HFF-Myc (cell line): ENCODE data around the gene MRPL11.

Experiments used
- DNase-seq: peaks from one replicate; pipeline ENCODE4 v3.0.0-alpha.2; 2011; ENCODE audit warnings: low read depth; ENCODE audit errors: extremely low read depth
- H3K4me3 ChIP-seq: replicated peaks from 2 replicates; pipeline ENCODE4 v1.5.1; 2011; ENCODE audit warnings: low read depth, mild to moderate bottlenecking, control low read depth, low read length
- TF ChIP-seq, protein P1 (sequence below): IDR thresholded peaks from 2 replicates; pipeline ENCODE4 v1.5.1; 2012; ENCODE audit warnings: mild to moderate bottlenecking, low read depth, low read length, control low read depth; ENCODE audit errors: missing control alignments

The MRPL11 gene

DNA sequence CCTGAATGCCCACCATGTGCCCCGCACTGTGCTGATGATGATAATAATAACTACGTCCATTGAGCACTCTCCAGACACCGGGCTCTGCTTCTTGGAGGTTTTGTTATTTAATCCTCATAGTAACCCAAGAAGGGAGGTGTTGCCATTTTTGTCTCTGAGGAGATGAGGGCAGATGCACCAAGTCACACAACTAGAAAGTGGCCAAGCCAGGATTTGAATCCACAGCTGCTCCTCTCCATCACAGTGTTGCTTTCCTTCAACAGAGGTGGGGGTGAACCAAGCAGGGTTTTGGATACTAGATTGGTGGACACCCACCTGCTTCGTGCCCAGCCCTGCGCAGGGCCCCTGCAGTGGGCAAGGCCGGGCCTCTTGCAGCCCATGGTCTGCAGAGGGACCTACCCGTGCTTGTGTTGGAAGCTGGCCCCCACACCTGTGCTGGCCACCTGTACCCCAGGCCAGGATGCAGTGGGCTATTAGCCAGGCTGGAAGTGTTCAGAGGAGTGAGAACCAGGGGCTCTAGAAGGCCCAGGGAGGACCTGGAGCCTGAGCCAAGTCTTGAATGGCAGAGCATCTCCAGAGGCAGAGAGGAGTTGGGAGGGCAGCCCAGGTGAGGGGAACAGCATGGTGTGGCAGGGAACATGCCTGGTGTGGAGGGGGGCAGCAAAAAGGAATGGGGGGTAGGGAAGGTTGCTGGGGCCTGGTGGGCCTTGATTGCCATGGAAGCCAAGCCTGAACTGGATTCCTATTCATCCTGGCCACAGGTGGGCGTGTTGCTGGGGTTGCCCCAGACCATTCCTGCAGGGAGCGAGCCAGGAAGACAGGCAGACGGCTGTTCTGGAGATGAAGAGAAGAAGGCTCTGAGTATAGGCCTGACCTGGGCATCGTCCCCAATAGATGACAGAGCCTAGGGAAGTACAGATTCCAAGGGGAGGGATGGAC is 38.9 kb upstream of the MRPL11 start:
- TF ChIP-seq, protein P1, sequence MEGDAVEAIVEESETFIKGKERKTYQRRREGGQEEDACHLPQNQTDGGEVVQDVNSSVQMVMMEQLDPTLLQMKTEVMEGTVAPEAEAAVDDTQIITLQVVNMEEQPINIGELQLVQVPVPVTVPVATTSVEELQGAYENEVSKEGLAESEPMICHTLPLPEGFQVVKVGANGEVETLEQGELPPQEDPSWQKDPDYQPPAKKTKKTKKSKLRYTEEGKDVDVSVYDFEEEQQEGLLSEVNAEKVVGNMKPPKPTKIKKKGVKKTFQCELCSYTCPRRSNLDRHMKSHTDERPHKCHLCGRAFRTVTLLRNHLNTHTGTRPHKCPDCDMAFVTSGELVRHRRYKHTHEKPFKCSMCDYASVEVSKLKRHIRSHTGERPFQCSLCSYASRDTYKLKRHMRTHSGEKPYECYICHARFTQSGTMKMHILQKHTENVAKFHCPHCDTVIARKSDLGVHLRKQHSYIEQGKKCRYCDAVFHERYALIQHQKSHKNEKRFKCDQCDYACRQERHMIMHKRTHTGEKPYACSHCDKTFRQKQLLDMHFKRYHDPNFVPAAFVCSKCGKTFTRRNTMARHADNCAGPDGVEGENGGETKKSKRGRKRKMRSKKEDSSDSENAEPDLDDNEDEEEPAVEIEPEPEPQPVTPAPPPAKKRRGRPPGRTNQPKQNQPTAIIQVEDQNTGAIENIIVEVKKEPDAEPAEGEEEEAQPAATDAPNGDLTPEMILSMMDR, result no peak
- no peak for DNase-seq
- no peak overlapping the region for H3K4me3 ChIP-seq

DNA sequence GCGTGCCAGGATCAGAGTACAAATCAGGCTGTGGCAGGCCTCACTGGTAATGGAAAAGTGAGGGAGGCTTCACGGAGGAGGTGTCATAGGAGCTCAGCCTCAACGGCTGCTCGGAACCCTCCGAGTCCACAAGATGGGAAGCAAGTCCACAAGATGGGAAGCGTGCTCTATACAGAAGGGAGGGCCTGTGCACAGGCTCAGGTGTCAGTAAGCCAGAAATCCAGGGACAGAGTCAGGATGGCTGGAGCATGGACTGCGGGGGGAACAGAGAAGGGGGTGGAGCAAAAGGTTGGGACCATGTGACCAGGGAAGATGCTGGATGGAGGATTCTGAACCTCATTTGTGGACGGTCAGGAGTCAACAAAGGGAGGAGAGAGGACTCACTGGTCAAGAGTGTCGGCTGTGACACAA is 38.2 kb upstream of the MRPL11 start:
- no peak overlapping the region for H3K4me3 ChIP-seq
- TF ChIP-seq, protein P1, result no peak
- no peak for DNase-seq

DNA sequence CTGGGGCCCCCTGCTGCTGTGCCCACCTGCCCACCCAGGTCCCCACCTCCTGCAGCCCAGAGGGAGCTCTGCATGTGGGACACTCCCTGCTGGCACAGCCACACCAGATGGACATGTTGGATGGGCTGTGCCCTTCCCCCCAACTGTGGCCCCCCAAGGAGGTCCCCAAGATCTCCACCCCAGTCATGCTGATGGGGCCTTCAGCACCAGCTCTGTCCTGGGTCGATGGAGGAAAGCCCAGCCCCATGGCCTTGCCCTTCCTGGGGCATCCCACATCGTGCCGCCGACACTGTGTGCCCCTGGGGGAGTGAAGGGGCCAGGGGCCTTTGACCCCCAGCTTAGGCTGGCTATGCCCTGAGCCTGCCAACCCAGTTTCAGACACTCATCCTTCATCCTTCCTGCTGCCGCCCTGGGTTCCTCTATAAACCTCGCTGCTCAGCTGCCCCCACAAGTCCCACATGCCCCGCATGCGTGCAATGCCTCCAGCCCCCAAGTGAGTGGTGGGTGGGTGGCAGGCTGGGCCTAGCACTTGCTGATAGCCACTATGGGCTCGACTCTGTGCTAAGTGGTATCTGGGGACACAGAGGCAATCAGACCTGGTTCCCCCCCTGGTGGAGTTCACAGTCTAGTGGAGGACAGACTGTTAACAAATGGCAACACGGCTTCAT is 37.7 kb upstream of the MRPL11 start:
- DNase-seq, result no peak
- no peak overlapping the region for H3K4me3 ChIP-seq
- TF ChIP-seq, protein P1, result no peak

DNA sequence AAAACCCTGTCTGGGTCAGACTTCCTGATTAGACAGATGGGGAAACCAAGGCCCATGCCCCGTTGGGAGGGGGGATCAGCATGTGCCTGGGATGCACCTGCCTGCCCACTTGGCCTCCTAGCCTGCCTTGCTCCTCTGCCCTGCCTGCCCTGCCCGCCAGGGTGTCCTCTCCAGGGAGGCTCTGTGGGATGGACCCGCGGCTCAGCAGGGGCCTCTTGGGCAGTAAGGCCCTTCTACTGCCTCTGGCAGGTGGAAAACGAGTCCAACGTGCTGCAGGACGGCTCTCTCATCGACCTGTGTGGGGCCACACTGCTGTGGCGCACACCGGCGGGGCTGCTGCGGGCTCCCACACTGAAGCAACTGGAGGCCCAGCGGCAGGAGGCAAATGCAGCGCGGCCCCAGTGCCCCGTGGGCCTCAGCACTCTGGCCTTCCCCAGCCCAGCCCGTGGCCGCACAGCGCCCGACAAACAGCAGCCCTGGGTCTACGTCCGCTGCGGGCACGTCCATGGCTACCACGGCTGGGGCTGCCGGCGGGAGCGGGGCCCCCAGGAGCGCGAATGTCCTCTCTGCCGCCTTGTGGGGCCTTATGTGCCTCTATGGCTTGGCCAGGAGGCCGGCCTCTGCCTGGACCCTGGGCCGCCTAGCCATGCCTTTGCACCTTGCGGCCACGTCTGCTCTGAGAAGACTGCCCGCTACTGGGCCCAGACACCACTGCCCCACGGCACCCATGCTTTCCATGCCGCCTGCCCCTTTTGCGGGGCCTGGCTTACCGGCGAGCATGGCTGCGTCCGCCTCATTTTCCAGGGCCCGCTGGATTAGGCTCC is 36.9 kb upstream of the MRPL11 start:
- H3K4me3 ChIP-seq, result no peak overlapping the region
- TF ChIP-seq, protein P1, result no peak
- DNase-seq, result no peak

DNA sequence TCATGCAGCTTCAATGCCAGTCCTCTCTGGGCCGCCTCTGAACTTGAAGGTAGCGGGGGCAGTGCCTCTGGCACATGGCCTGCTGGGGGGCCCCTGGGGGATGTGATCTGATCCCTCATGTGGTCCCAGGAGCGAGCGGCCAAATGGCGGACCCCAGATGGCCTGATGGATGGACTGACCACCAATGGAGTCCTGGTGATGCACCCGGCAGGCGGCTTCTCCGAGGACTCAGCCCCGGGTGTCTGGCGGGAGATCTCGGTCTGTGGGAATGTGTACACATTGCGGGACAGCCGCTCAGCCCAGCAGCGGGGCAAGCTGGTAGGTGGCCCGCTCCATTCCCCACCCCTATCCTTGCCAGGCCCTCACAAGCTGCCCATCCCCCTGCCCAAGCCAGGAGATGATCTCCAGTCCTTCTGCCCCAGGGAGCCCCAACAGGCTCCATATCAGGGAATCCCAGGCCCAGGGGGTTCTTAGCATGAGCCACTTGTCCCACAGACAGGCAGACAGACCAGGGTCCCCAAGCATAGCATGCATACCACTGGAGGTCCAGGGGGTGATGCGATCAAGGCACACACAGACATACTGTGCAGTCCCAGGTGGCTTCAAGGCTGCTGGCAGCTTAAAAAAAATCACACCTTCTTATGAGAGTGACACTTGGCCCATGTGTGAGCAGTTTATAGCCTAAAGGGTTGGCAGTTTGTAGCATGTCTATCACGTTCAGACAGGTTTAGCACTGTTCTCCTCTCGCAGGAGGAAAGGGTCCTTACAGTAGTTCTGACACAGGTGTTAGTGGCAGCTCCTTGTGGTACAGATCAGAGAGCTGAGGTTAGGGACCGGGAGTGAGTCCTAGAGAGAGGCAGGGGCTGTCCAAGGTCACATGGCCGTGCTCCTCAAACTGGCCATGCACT is 35.2 kb upstream of the MRPL11 start:
- TF ChIP-seq, protein P1, result no peak
- H3K4me3 ChIP-seq, result no peak overlapping the region
- no peak for DNase-seq

DNA sequence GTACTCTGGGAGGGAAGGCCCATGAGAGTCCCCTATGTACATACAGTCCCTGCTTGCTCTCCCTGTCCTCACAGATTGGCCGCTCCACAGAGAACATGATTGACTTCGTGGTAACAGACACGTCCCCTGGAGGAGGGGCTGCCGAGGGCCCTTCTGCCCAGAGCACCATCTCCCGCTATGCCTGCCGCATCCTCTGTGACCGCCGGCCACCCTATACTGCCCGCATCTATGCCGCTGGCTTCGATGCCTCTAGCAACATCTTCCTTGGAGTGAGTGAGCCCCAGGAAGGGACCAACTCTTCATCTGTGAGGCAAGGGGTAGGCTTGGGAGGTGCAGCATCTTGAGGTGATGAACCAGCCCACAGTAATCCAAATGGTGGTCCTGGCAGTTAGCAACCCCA is 34.5 kb upstream of the MRPL11 start:
- TF ChIP-seq, protein P1, result no peak
- DNase-seq, result no peak

More for the DNA sequence above, 34.5 kb upstream of the MRPL11 start:
- H3K4me3 ChIP-seq, result no peak overlapping the region
